ENCODE data around the gene GALNT18. TPM values are rescaled to one million over a fixed set of nuclear protein-coding genes. Genes with fewer than 3 reads are reported as not detected.

GALNT18 gene
- polyA plus RNA-seq, 1 donor from 2014 or later: 7.6 TPM

DNA sequence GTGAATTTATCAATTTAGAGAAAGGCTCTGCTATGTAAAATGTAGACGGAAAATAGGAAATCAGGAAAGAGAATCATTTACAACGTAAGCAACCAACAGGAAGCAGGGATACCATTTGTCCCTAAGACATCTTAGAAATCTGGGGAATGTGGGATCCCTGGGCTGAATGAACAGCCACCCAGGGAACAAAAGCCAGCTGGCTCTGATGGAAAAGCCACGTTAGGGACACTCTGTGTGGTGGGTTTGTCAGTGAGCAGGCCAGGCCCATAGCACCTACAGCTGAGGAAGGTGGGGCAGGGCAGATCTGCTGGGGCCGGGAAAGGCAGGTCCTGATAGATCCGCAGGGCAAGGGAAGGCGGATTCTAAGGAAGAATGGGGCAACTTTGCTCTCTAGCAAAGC, 181.7 kb downstream of the GALNT18 start:
- H3K4me2 ChIP-seq (ENCODE audit: low read length): no peak overlapping the region
- H4K20me1 ChIP-seq (ENCODE audit: insufficient read depth): no peaks in the 10 kb centered on the region
- H3K9ac ChIP-seq (ENCODE audit: low read length): no peak overlapping the region
- no peaks in the 10 kb centered on the region for H3K27me3 ChIP-seq (ENCODE audit: insufficient read depth, low read depth, low read length)
- TF ChIP-seq POLR2AphosphoS5 (IDR thresholded peaks at IDR 0.05) (no peak), SMC3 (conservative IDR thresholded peaks at IDR 0.05; ENCODE audit: poor library complexity) (no peak), EP300 (conservative IDR thresholded peaks at IDR 0.05; ENCODE audit: poor library complexity, severe bottlenecking) (no peak)
- no peaks in the 10 kb centered on the region for H3K79me2 ChIP-seq (replicated peaks; ENCODE audit: insufficient read depth, low read length)
- H3K27ac ChIP-seq (ENCODE audit: low read length): no peak overlapping the region
- no peaks in the 10 kb centered on the region for H3K9me3 ChIP-seq (ENCODE audit: low read length)
- no peaks in the 10 kb centered on the region for H3K9me2 ChIP-seq (ENCODE audit: insufficient read depth, low read length)
- no peaks in the 10 kb centered on the region for H3F3A ChIP-seq (ENCODE audit: insufficient read depth, low read length, poor library complexity, severe bottlenecking)
- H3K4me3 ChIP-seq (ENCODE audit: low read length): no peak overlapping the region
- H2AFZ ChIP-seq (ENCODE audit: low read depth, low read length): no peak overlapping the region
- no peaks in the 10 kb centered on the region for H3K36me3 ChIP-seq (ENCODE audit: insufficient read depth, low read length)

DNA sequence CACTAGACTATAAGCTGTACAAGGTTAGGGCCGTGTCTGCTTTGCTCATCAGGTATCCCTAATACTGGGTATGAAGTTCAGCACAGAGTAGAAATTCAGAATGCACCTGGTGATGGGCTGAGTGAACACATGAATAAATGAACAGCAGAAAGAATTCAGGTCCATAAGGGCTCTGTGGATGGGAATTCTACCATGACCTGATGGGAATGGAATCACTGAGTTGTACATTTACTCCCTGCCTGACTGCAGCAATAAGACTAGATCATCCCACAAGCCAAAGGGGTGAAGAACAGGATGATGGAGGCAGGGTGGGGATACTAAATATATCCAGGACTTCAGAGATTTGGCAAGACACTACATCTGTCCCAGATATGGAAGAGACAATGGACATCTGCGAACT, 182.2 kb downstream of the GALNT18 start:
- H3K27me3 ChIP-seq (ENCODE audit: insufficient read depth, low read depth, low read length): no peaks in the 10 kb centered on the region
- H3K9me3 ChIP-seq (ENCODE audit: low read length): no peaks in the 10 kb centered on the region
- no peak overlapping the region for H2AFZ ChIP-seq (ENCODE audit: low read depth, low read length)
- no peaks in the 10 kb centered on the region for H3K9me2 ChIP-seq (ENCODE audit: insufficient read depth, low read length)
- no peaks in the 10 kb centered on the region for H3K79me2 ChIP-seq (replicated peaks; ENCODE audit: insufficient read depth, low read length)
- no peak overlapping the region for H3K4me2 ChIP-seq (ENCODE audit: low read length)
- no peak overlapping the region for H3K9ac ChIP-seq (ENCODE audit: low read length)
- H3K4me3 ChIP-seq (ENCODE audit: low read length): no peak overlapping the region
- no peaks in the 10 kb centered on the region for H3K36me3 ChIP-seq (ENCODE audit: insufficient read depth, low read length)
- H4K20me1 ChIP-seq (ENCODE audit: insufficient read depth): no peaks in the 10 kb centered on the region
- TF ChIP-seq TAF1 (IDR thresholded peaks at IDR 0.05; ENCODE audit: low read depth) (no peak), RAD21 (conservative IDR thresholded peaks at IDR 0.05) (no peak), MXI1 (conservative IDR thresholded peaks at IDR 0.05; ENCODE audit: poor library complexity, severe bottlenecking) (no peak), EP300 (conservative IDR thresholded peaks at IDR 0.05; ENCODE audit: poor library complexity, severe bottlenecking) (no peak), EZH2 (IDR thresholded peaks at IDR 0.05; ENCODE audit: borderline replicate concordance, insufficient read depth, low read length, poor library complexity, severe bottlenecking) (no peak), POLR2AphosphoS5 (IDR thresholded peaks at IDR 0.05) (no peak), SMC3 (conservative IDR thresholded peaks at IDR 0.05; ENCODE audit: poor library complexity) (no peak)
- TF ChIP-seq, protein P1, sequence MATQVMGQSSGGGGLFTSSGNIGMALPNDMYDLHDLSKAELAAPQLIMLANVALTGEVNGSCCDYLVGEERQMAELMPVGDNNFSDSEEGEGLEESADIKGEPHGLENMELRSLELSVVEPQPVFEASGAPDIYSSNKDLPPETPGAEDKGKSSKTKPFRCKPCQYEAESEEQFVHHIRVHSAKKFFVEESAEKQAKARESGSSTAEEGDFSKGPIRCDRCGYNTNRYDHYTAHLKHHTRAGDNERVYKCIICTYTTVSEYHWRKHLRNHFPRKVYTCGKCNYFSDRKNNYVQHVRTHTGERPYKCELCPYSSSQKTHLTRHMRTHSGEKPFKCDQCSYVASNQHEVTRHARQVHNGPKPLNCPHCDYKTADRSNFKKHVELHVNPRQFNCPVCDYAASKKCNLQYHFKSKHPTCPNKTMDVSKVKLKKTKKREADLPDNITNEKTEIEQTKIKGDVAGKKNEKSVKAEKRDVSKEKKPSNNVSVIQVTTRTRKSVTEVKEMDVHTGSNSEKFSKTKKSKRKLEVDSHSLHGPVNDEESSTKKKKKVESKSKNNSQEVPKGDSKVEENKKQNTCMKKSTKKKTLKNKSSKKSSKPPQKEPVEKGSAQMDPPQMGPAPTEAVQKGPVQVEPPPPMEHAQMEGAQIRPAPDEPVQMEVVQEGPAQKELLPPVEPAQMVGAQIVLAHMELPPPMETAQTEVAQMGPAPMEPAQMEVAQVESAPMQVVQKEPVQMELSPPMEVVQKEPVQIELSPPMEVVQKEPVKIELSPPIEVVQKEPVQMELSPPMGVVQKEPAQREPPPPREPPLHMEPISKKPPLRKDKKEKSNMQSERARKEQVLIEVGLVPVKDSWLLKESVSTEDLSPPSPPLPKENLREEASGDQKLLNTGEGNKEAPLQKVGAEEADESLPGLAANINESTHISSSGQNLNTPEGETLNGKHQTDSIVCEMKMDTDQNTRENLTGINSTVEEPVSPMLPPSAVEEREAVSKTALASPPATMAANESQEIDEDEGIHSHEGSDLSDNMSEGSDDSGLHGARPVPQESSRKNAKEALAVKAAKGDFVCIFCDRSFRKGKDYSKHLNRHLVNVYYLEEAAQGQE (IDR thresholded peaks at IDR 0.05; ENCODE audit: borderline replicate concordance): no peak
- TF ChIP-seq, protein P2, sequence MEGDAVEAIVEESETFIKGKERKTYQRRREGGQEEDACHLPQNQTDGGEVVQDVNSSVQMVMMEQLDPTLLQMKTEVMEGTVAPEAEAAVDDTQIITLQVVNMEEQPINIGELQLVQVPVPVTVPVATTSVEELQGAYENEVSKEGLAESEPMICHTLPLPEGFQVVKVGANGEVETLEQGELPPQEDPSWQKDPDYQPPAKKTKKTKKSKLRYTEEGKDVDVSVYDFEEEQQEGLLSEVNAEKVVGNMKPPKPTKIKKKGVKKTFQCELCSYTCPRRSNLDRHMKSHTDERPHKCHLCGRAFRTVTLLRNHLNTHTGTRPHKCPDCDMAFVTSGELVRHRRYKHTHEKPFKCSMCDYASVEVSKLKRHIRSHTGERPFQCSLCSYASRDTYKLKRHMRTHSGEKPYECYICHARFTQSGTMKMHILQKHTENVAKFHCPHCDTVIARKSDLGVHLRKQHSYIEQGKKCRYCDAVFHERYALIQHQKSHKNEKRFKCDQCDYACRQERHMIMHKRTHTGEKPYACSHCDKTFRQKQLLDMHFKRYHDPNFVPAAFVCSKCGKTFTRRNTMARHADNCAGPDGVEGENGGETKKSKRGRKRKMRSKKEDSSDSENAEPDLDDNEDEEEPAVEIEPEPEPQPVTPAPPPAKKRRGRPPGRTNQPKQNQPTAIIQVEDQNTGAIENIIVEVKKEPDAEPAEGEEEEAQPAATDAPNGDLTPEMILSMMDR (IDR thresholded peaks at IDR 0.05; ENCODE audit: poor library complexity, severe bottlenecking): no peak
- no peaks in the 10 kb centered on the region for H3F3A ChIP-seq (ENCODE audit: insufficient read depth, low read length, poor library complexity, severe bottlenecking)
- H3K27ac ChIP-seq (ENCODE audit: low read length): no peak overlapping the region

Data from neural cell (in vitro differentiated cells).